ENCODE results near the gene PIGS.

- TF ChIP-seq, protein P1, sequence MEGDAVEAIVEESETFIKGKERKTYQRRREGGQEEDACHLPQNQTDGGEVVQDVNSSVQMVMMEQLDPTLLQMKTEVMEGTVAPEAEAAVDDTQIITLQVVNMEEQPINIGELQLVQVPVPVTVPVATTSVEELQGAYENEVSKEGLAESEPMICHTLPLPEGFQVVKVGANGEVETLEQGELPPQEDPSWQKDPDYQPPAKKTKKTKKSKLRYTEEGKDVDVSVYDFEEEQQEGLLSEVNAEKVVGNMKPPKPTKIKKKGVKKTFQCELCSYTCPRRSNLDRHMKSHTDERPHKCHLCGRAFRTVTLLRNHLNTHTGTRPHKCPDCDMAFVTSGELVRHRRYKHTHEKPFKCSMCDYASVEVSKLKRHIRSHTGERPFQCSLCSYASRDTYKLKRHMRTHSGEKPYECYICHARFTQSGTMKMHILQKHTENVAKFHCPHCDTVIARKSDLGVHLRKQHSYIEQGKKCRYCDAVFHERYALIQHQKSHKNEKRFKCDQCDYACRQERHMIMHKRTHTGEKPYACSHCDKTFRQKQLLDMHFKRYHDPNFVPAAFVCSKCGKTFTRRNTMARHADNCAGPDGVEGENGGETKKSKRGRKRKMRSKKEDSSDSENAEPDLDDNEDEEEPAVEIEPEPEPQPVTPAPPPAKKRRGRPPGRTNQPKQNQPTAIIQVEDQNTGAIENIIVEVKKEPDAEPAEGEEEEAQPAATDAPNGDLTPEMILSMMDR (IDR thresholded peaks at IDR 0.05): no peak
- TF ChIP-seq POLR2AphosphoS5 (IDR thresholded peaks at IDR 0.05): no peak
Observed at GRCh38 chr17:28597606-28598383, 26.5 kb upstream of the PIGS start.
